GM12873 (cell line): ENCODE measurements around the gene NDUFV1.

ENCODE experiments used
- CTCF ChIP-seq: IDR thresholded peaks from 2 replicates; pipeline ENCODE4 v1.5.1; 2012; ENCODE audit warnings: low read depth, mild to moderate bottlenecking, moderate library complexity, low read length, control low read depth; ENCODE audit not compliant: insufficient read depth; ENCODE audit errors: missing control alignments

Gene NDUFV1

DNA sequence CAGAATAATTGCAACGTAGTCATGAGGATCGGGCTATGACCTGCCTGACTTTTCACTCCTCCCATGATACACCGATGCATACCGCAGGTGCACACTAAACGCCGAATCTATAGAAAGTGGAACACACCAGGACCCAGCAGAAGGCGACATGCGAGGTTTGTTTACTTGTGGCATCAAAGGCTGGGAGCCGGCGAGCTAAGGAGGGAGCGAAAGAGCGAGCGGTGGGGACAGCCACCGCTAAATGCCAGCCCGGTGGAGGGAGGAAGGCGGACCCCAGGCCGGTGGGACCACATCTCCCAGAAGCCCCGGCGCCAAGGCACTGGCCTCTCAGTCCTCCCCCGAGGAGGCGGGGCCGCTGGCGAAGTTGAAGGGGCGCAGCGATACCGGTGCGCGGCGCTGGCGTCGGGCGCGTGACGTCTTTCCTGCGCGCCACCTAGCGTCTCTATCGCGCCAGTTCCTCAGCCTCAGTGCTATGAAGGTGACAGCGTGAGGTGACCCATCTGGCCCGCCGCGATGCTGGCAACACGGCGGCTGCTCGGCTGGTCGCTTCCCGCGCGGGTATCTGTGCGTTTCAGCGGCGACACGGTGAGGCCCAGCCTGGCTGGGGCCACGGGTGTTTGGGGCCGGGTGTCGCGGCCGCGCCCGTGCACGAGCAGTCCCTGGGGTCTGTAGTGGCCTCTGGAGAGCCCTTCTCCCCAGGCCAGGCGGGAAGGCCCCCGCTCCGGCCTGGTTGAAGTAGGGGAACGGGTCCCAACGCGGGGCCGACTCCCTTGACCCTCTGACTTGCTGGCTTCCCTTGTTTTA, at the start of gene NDUFV1:
NDUFV1 (plus strand) TSS at position 445 of the 804 bp plus-strand sequence; CDS start at position 514, 69 bp downstream.
- peak; percentile 85 for TF ChIP-seq CTCF

GRCh38 chr11:67558084-67558772, 48.5 kb upstream of the NDUFV1 start:
- TF ChIP-seq CTCF, result no peak

DNA sequence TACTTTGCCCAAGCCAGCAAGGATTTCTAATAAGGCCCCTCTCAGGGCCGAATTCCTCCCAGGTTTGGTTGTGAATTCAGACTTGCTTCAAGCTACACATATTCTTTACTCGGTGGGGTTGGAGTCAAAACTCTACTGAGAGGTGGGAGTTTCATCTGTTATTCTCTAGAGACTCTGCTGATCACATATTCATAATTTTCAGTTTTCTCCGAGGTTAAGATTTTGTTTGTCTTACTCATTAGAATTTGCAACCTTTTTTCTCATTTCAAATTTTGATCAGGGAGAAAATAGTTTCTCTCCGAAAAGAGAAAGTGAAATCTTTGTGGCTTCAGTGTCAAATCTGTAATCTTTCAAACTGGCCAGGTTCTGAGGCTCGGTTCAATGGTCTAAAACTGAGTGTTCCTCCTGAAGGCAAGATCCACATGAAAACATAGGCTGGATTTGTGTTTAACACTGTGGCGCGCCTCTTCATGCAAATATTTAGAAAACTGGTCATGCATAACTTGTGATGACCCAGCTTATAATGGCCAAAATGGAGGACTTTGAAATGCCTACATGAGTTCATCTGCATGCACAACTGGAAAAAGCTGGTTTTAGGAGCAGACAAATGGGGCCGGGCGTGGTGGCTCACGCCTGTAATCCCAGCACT, 44.6 kb upstream of the NDUFV1 start:
- TF ChIP-seq CTCF, result no peak

DNA sequence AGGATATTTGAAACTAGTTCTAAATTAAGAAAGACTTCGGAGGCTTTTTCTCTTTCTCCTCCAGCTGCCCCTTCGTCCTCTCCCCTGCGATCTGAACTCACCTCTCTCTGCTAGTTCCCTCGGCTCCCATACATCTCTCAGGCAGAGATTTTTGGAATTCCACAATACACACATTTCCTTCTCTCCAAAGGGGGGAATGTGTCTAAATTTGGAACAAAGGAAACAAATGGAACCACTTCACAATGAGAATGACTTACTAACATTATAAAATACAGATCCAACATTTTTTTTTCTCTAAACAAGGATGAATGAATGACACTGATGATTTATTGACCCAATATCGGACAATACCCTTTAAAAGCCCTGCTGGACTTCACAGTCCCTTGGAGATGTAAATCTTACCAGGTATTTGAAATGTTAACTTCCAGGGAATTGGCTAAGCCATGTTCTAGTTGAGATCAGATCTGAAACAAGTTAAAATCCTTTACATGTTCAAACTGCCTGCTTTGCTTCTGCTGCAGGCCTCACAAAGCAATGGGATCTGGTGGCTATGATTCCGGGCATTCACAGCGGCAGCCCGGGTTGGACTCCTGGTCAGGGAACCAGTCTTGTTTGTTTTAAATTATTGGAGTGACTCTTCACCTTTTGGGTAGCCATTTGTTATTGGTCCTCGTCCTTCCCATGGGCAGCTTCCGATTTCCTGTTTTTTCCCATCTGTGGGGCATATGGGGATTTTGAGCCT, 43.6 kb upstream of the NDUFV1 start:
- TF ChIP-seq CTCF, result no peak

DNA sequence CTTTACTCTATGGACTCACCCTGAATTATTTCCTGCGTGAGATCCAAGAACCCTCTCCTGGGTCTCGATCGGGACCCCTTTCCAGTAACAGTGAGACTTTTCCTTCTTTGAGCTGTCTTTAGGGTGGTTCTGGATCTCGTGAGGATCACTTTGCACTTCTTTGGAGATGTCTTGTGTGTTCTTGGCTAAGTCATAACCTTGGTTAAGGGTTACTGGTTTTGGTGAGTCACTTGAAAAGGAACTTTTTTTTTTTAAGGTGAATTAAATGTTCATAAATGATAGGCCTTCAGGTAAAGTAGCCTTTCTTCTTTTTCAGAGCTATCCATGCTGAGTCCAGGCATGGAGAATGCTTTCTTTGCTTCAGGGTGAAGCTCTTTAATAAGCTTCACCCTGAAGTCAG, 42.5 kb upstream of the NDUFV1 start:
- no peak for TF ChIP-seq CTCF

GRCh38 chr11:67571443-67571842, 35.3 kb upstream of the NDUFV1 start:
- TF ChIP-seq CTCF, result no peak
